Neural cell (in vitro differentiated cells): Measurements from ENCODE around the gene ANXA2. TPM values are rescaled to one million over a fixed set of nuclear protein-coding genes. Genes with fewer than 3 reads are reported as not detected.

Experiments
- H2AFZ ChIP-seq: fragments of 200-600, 300-800 bp; sonication (generic), shearing (Covaris generic); 2 replicates; pipeline ENCODE4 v1.6.0; 2014; ENCODE audit warnings: low read depth, mild to moderate bottlenecking, antibody characterized with exemption, low read length, moderate library complexity
- H3F3A ChIP-seq: fragments of 200-600 bp; shearing (Covaris generic); 2 replicates; pipeline ENCODE4 v1.6.1; 2016; ENCODE audit warnings: mild to moderate bottlenecking, moderate library complexity, mixed read lengths, antibody characterized with exemption, low read length; ENCODE audit not compliant: insufficient read depth, poor library complexity, severe bottlenecking
- H3K27ac ChIP-seq: fragments of 200-600, 300-800 bp; sonication (generic), shearing (Covaris generic); 2 replicates; pipeline ENCODE4 v1.5.1; 2014; ENCODE audit warnings: mild to moderate bottlenecking, low read length, moderate library complexity
- H3K27me3 ChIP-seq: fragments of 300-800, 200-600 bp; sonication (generic), shearing (Covaris generic); 2 replicates; pipeline ENCODE4 v1.6.0; 2014; ENCODE audit warnings: mild to moderate bottlenecking, low read depth, low read length, moderate library complexity; ENCODE audit not compliant: insufficient read depth
- H3K36me3 ChIP-seq: fragments of 300-800, 200-600 bp; sonication (generic), shearing (Covaris generic); 2 replicates; pipeline ENCODE4 v1.5.1; 2014; ENCODE audit warnings: mild to moderate bottlenecking, antibody characterized with exemption, low read length, moderate library complexity; ENCODE audit not compliant: insufficient read depth
- H3K4me2 ChIP-seq: fragments of 300-800, 200-600 bp; sonication (generic), shearing (Covaris generic); 2 replicates; pipeline ENCODE4 v1.6.0; 2014; ENCODE audit warnings: mild to moderate bottlenecking, low read length
- H3K4me3 ChIP-seq: fragments of 300-800, 200-600 bp; sonication (generic), shearing (Covaris generic); 2 replicates; pipeline ENCODE4 v1.5.1; 2014; ENCODE audit warnings: mild to moderate bottlenecking, low read length, moderate library complexity
- H3K79me2 ChIP-seq: fragments of 200-600 bp; shearing (Covaris generic); replicated peaks from 2 replicates; pipeline ENCODE4 v1.6.0; 2014; ENCODE audit warnings: mild to moderate bottlenecking, low read length, moderate library complexity; ENCODE audit not compliant: insufficient read depth
- H3K9ac ChIP-seq: fragments of 300-800, 200-600 bp; sonication (generic), shearing (Covaris generic); 2 replicates; pipeline ENCODE4 v1.6.1; 2016; ENCODE audit warnings: mild to moderate bottlenecking, low read length, mixed read lengths
- H3K9me2 ChIP-seq: fragments of 200-600 bp; shearing (Covaris generic); 2 replicates; pipeline ENCODE4 v1.6.1; 2016; ENCODE audit warnings: mild to moderate bottlenecking, low read length, mixed read lengths; ENCODE audit not compliant: insufficient read depth
- H3K9me3 ChIP-seq: fragments of 200-600, 300-800 bp; sonication (generic), shearing (Covaris generic); 2 replicates; pipeline ENCODE4 v1.6.1; 2016; ENCODE audit warnings: mild to moderate bottlenecking, mixed run types, low read length, moderate library complexity, mixed read lengths
- H4K20me1 ChIP-seq: fragments of 200-600 bp; shearing (Covaris generic); 2 replicates; pipeline ENCODE4 v1.6.1; 2016; ENCODE audit warnings: mild to moderate bottlenecking, mixed run types; ENCODE audit not compliant: insufficient read depth
- EP300 ChIP-seq: fragments of 450-650 bp; conservative IDR thresholded peaks from 2 replicates; pipeline ENCODE4 v1.6.1; 2014; ENCODE audit warnings: antibody characterized with exemption, mild to moderate bottlenecking, moderate library complexity; ENCODE audit not compliant: poor library complexity, severe bottlenecking
- EZH2 ChIP-seq: fragments of 200-600, 300-800 bp; shearing (Covaris generic), sonication (generic); IDR thresholded peaks from 2 replicates; pipeline ENCODE4 v1.6.1; 2014; ENCODE audit warnings: antibody characterized with exemption, low read length, borderline replicate concordance, mild to moderate bottlenecking; ENCODE audit not compliant: insufficient read depth, poor library complexity, severe bottlenecking
- SMC3 ChIP-seq: fragments of 450-650 bp; conservative IDR thresholded peaks from 2 replicates; pipeline ENCODE4 v1.6.1; 2014; ENCODE audit warnings: antibody characterized with exemption, mild to moderate bottlenecking, moderate library complexity; ENCODE audit not compliant: poor library complexity
- polyA plus RNA-seq: library from polyadenylated mRNA; depleted of rRNA; stranded (reverse); fragments of >200 nt; gene quantifications from 2 replicates; pipeline ENCODE4 v1.2.3, GENCODE V29; 2014
- TF ChIP-seq, protein P1 (sequence below): IDR thresholded peaks from 2 replicates; pipeline ENCODE4 v1.6.1; 2012; ENCODE audit warnings: borderline replicate concordance
- TF ChIP-seq, protein P2 (sequence below): fragments of 450-650 bp; IDR thresholded peaks from 2 replicates; pipeline ENCODE4 v1.5.1; 2014; ENCODE audit warnings: antibody characterized with exemption, mild to moderate bottlenecking, moderate library complexity; ENCODE audit not compliant: poor library complexity, severe bottlenecking

Gene ANXA2
- polyA plus RNA-seq, 1 donor from 2014 or later, result 6.2 TPM

DNA sequence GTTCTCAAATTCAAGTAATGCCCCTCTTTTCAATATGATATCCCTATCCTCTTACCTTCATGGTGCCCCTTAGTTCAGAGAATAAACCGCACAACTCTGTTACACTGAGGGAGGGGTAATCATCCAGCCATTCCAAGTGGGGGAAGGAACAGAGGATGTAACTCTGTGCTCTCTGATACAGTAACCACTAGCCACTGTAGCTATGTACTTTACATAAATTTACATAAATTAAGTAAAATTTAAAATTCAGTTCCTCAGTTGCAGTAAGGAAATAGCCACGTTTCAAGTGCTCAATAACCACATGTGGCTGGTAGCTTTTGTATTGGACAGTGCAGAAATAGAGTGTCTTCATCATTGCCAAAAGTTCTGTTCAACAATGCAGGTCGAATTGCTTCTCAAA, 90.8 kb downstream of the ANXA2 start:
- TF ChIP-seq, protein P1, sequence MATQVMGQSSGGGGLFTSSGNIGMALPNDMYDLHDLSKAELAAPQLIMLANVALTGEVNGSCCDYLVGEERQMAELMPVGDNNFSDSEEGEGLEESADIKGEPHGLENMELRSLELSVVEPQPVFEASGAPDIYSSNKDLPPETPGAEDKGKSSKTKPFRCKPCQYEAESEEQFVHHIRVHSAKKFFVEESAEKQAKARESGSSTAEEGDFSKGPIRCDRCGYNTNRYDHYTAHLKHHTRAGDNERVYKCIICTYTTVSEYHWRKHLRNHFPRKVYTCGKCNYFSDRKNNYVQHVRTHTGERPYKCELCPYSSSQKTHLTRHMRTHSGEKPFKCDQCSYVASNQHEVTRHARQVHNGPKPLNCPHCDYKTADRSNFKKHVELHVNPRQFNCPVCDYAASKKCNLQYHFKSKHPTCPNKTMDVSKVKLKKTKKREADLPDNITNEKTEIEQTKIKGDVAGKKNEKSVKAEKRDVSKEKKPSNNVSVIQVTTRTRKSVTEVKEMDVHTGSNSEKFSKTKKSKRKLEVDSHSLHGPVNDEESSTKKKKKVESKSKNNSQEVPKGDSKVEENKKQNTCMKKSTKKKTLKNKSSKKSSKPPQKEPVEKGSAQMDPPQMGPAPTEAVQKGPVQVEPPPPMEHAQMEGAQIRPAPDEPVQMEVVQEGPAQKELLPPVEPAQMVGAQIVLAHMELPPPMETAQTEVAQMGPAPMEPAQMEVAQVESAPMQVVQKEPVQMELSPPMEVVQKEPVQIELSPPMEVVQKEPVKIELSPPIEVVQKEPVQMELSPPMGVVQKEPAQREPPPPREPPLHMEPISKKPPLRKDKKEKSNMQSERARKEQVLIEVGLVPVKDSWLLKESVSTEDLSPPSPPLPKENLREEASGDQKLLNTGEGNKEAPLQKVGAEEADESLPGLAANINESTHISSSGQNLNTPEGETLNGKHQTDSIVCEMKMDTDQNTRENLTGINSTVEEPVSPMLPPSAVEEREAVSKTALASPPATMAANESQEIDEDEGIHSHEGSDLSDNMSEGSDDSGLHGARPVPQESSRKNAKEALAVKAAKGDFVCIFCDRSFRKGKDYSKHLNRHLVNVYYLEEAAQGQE, result no peak
- TF ChIP-seq SMC3 (no peak), EZH2 (no peak)
- no peaks in the 10 kb centered on the region for H3K9me3 ChIP-seq
- H3F3A ChIP-seq, result no peaks in the 10 kb centered on the region
- H3K27ac ChIP-seq, result no peak overlapping the region
- H3K9ac ChIP-seq, result no peak overlapping the region
- H3K27me3 ChIP-seq, result no peaks in the 10 kb centered on the region
- no peaks in the 10 kb centered on the region for H3K9me2 ChIP-seq
- no peaks in the 10 kb centered on the region for H4K20me1 ChIP-seq
- no peak overlapping the region for H2AFZ ChIP-seq
- H3K4me2 ChIP-seq, result no peak overlapping the region
- H3K36me3 ChIP-seq, result no peaks in the 10 kb centered on the region
- H3K4me3 ChIP-seq, result no peak overlapping the region
- H3K79me2 ChIP-seq, result no peaks in the 10 kb centered on the region

- H3K79me2 ChIP-seq, result no peaks in the 10 kb centered on the region
- H3K27me3 ChIP-seq, result no peaks in the 10 kb centered on the region
- no peaks in the 10 kb centered on the region for H3K36me3 ChIP-seq
- no peaks in the 10 kb centered on the region for H4K20me1 ChIP-seq
- no peaks in the 10 kb centered on the region for H3K9me2 ChIP-seq
- no peak overlapping the region for H2AFZ ChIP-seq
- H3K4me2 ChIP-seq, result no peak overlapping the region
- TF ChIP-seq, protein P1, result no peak
- TF ChIP-seq, protein P2, sequence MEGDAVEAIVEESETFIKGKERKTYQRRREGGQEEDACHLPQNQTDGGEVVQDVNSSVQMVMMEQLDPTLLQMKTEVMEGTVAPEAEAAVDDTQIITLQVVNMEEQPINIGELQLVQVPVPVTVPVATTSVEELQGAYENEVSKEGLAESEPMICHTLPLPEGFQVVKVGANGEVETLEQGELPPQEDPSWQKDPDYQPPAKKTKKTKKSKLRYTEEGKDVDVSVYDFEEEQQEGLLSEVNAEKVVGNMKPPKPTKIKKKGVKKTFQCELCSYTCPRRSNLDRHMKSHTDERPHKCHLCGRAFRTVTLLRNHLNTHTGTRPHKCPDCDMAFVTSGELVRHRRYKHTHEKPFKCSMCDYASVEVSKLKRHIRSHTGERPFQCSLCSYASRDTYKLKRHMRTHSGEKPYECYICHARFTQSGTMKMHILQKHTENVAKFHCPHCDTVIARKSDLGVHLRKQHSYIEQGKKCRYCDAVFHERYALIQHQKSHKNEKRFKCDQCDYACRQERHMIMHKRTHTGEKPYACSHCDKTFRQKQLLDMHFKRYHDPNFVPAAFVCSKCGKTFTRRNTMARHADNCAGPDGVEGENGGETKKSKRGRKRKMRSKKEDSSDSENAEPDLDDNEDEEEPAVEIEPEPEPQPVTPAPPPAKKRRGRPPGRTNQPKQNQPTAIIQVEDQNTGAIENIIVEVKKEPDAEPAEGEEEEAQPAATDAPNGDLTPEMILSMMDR, result no peak
- TF ChIP-seq EP300, result no peak
- TF ChIP-seq EZH2, result no peak
- H3K9me3 ChIP-seq, result no peaks in the 10 kb centered on the region
- no peak overlapping the region for H3K4me3 ChIP-seq
- no peak overlapping the region for H3K9ac ChIP-seq
- H3K27ac ChIP-seq, result no peak overlapping the region
- H3F3A ChIP-seq, result no peaks in the 10 kb centered on the region
Observed at GRCh38 chr15:60301024-60301423, 96.8 kb downstream of the ANXA2 start.
